ENCODE results near the gene POLR3A. TPM values are rescaled to one million over a fixed set of nuclear protein-coding genes. Genes with fewer than 3 reads are reported as not detected.

POLR3A gene
- total RNA-seq, 1 donor from 2014 or later: 13.7 TPM

GRCh38 chr10:77962350-77963146, 66.8 kb downstream of the POLR3A start:
- intact Hi-C loops (cut with DNase I): no loop called here
- Histone ChIP-seq H3K27ac (no peak overlapping the region), H3K4me3 (no peak overlapping the region), H3K4me1 (no peaks in the 10 kb centered on the region), H3K9me3 (no peaks in the 10 kb centered on the region), H3K36me3 (no peaks in the 10 kb centered on the region), H3K27me3 (no peaks in the 10 kb centered on the region)
- ATAC-seq: no peak
- DNase-seq: no peak
- TF ChIP-seq CTCF (IDR thresholded peaks at IDR 0.05): no peak

- Histone ChIP-seq H3K4me3 (no peak overlapping the region), H3K27ac (no peak overlapping the region), H3K27me3 (no peaks in the 10 kb centered on the region), H3K9me3 (no peaks in the 10 kb centered on the region), H3K36me3 (no peaks in the 10 kb centered on the region), H3K4me1 (no peaks in the 10 kb centered on the region)
- DNase-seq: no peak
- no peak for TF ChIP-seq CTCF (IDR thresholded peaks at IDR 0.05)
- ATAC-seq: no peak
- intact Hi-C loops (cut with DNase I): no loop called here
Observed at GRCh38 chr10:77961668-77962067, 67.6 kb downstream of the POLR3A start.

- intact Hi-C loops (cut with DNase I): no loop called here
- no peak for TF ChIP-seq CTCF (IDR thresholded peaks at IDR 0.05)
- Histone ChIP-seq H3K9me3 (no peaks in the 10 kb centered on the region), H3K4me1 (no peaks in the 10 kb centered on the region), H3K27ac (no peak overlapping the region), H3K27me3 (no peaks in the 10 kb centered on the region), H3K36me3 (no peaks in the 10 kb centered on the region), H3K4me3 (no peak overlapping the region)
- no peak for ATAC-seq
- DNase-seq: no peak
Observed at GRCh38 chr10:77960829-77961329, 68.4 kb downstream of the POLR3A start.

GRCh38 chr10:77959887-77960455, 69.3 kb downstream of the POLR3A start:
- Histone ChIP-seq H3K4me3 (no peak overlapping the region), H3K9me3 (no peaks in the 10 kb centered on the region), H3K27me3 (no peaks in the 10 kb centered on the region), H3K27ac (no peak overlapping the region), H3K36me3 (no peaks in the 10 kb centered on the region), H3K4me1 (no peaks in the 10 kb centered on the region)
- ATAC-seq (no peak), DNase-seq (no peak)
- no peak for TF ChIP-seq CTCF (IDR thresholded peaks at IDR 0.05)
- intact Hi-C loops (cut with DNase I): no loop called here

GRCh38 chr10:77959384-77959783, 69.9 kb downstream of the POLR3A start:
- H3K27ac ChIP-seq: no peak overlapping the region
- ATAC-seq (no peak), DNase-seq (no peak)
- H3K4me1 ChIP-seq: no peaks in the 10 kb centered on the region
- H3K36me3 ChIP-seq: no peaks in the 10 kb centered on the region
- intact Hi-C loops (cut with DNase I): no loop called here
- no peaks in the 10 kb centered on the region for H3K9me3 ChIP-seq
- no peaks in the 10 kb centered on the region for H3K27me3 ChIP-seq
- H3K4me3 ChIP-seq: no peak overlapping the region
- no peak for TF ChIP-seq CTCF (IDR thresholded peaks at IDR 0.05)
